Measurements from ENCODE around the gene ITIH4. TPM values are rescaled to one million over a fixed set of nuclear protein-coding genes. Genes with fewer than 3 reads are reported as not detected.

The ITIH4 gene
- total and polyA plus RNA-seq, 2 donors (not counting 1 experiment from before 2014, with no cell fraction given): 21.5 to 38.5 TPM

- Histone ChIP-seq H3K27ac (ENCODE audit: low read length in 2 of 2) (no peak overlapping the region), H3K4me2 (replicated peaks; ENCODE audit: low read depth, low read length, poor library complexity, severe bottlenecking) (no peak overlapping the region), H3K4me3 (ENCODE audit: control extremely low read depth in 1 of 5, extremely low read depth in 1 of 5, insufficient read depth in 1 of 5, low read depth in 2 of 5, low read length in 4 of 5) (no peak overlapping the region), H3K27me3 (replicated peaks in 1 of 4; ENCODE audit: control extremely low read depth in 1 of 4, control insufficient read depth in 3 of 4, insufficient read depth in 4 of 4, low read length in 3 of 4) (no peaks in the 10 kb centered on the region), H3K9ac (ENCODE audit: low read length) (no peak overlapping the region), H3K9me3 (ENCODE audit: control extremely low read depth in 1 of 3, control insufficient read depth in 2 of 3, insufficient read depth in 1 of 3, low read length in 2 of 3) (no peaks in the 10 kb centered on the region), H3K79me2 (ENCODE audit: control insufficient read depth, insufficient read depth, low read length) (no peaks in the 10 kb centered on the region), H3K4me1 (ENCODE audit: control insufficient read depth in 2 of 2, insufficient read depth in 2 of 2, low read length in 2 of 2) (no peaks in the 10 kb centered on the region), H3K36me3 (replicated peaks in 1 of 2; ENCODE audit: control extremely low read depth in 1 of 2, control insufficient read depth in 1 of 2, extremely low read depth in 1 of 2, insufficient read depth in 2 of 2, low read length in 1 of 2) (peaks cover 0 to 43% of the 10 kb centered on the region in 2 experiments), H2AFZ (ENCODE audit: insufficient read depth, low read depth, low read length, poor library complexity, severe bottlenecking) (no peak overlapping the region), H4K20me1 (ENCODE audit: control insufficient read depth, insufficient read depth, low read length, poor library complexity, severe bottlenecking) (no peaks in the 10 kb centered on the region)
- POLR2A ChIA-PET: no interaction called here
- Mint-ChIP-seq H3K4me3 (no peak overlapping the region), H3K4me1 (no peaks in the 10 kb centered on the region), H3K9me3 (ENCODE audit: insufficient read depth) (no peaks in the 10 kb centered on the region), H3K27ac (no peak overlapping the region), H3K27me3 (no peaks in the 10 kb centered on the region)
- 96% methylated on average over 19 of the region's 23 CpGs for WGBS (ENCODE audit: insufficient coverage)
- TF ChIP-seq CTCF (IDR thresholded peaks at IDR 0.05) (no peak), EZH2 (IDR thresholded peaks at IDR 0.05; ENCODE audit: borderline replicate concordance, insufficient read depth, low read depth, low read length, poor library complexity, severe bottlenecking) (no peak)
- intact Hi-C loops (cut with micrococcal nuclease): no loop called here
- no peak for ATAC-seq (ENCODE audit: low read depth)
- DNase-seq: no peak
- CTCF ChIA-PET: no interaction called here
Observed at GRCh38 chr3:52839892-52840545, 9.5 kb upstream of the ITIH4 start.

- no peak overlapping the region for H3K4me3 ChIP-seq (ENCODE audit: control extremely low read depth in 1 of 5, extremely low read depth in 1 of 5, insufficient read depth in 1 of 5, low read depth in 2 of 5, low read length in 4 of 5)
- 93% methylated on average over 2 of the region's 2 CpGs for WGBS (ENCODE audit: insufficient coverage)
- ATAC-seq (ENCODE audit: low read depth) (no peak), DNase-seq (no peak)
- Mint-ChIP-seq H3K4me3 (no peak overlapping the region), H3K27ac (no peak overlapping the region), H3K27me3 (no peaks in the 10 kb centered on the region), H3K4me1 (no peaks in the 10 kb centered on the region), H3K9me3 (ENCODE audit: insufficient read depth) (no peaks in the 10 kb centered on the region)
- TF ChIP-seq EZH2 (IDR thresholded peaks at IDR 0.05; ENCODE audit: borderline replicate concordance, insufficient read depth, low read depth, low read length, poor library complexity, severe bottlenecking) (no peak), CTCF (IDR thresholded peaks at IDR 0.05) (no peak)
- peaks cover 0 to 42% of the 10 kb centered on the region in 2 experiments for H3K36me3 ChIP-seq (replicated peaks in 1 of 2; ENCODE audit: control extremely low read depth in 1 of 2, control insufficient read depth in 1 of 2, extremely low read depth in 1 of 2, insufficient read depth in 2 of 2, low read length in 1 of 2)
- no peak overlapping the region for H3K27ac ChIP-seq (ENCODE audit: low read length in 2 of 2)
- H3K27me3 ChIP-seq (replicated peaks in 1 of 4; ENCODE audit: control extremely low read depth in 1 of 4, control insufficient read depth in 3 of 4, insufficient read depth in 4 of 4, low read length in 3 of 4): no peaks in the 10 kb centered on the region
- H3K9ac ChIP-seq (ENCODE audit: low read length): no peak overlapping the region
- ChIA-PET CTCF (interaction anchor here (0.9 to 1.6 kb wide), 2 partner anchors 9 to 11 kb away, joined by 3 to 4 read pairs; no protein-coding TSS in a partner anchor), POLR2A (no interaction called here)
- no peaks in the 10 kb centered on the region for H3K79me2 ChIP-seq (ENCODE audit: control insufficient read depth, insufficient read depth, low read length)
- no peaks in the 10 kb centered on the region for H3K9me3 ChIP-seq (ENCODE audit: control extremely low read depth in 1 of 3, control insufficient read depth in 2 of 3, insufficient read depth in 1 of 3, low read length in 2 of 3)
- intact Hi-C loops (cut with micrococcal nuclease): no loop called here
- H3K4me1 ChIP-seq (ENCODE audit: control insufficient read depth in 2 of 2, insufficient read depth in 2 of 2, low read length in 2 of 2): no peaks in the 10 kb centered on the region
- no peaks in the 10 kb centered on the region for H4K20me1 ChIP-seq (ENCODE audit: control insufficient read depth, insufficient read depth, low read length, poor library complexity, severe bottlenecking)
- H3K4me2 ChIP-seq (replicated peaks; ENCODE audit: low read depth, low read length, poor library complexity, severe bottlenecking): no peak overlapping the region
- no peak overlapping the region for H2AFZ ChIP-seq (ENCODE audit: insufficient read depth, low read depth, low read length, poor library complexity, severe bottlenecking)
Observed at GRCh38 chr3:52839268-52839575, 8.8 kb upstream of the ITIH4 start.

Data from B cell (primary cell).